NCI-H1436 treated with DMSO at 0.1 percent for 48 hours (cell line): ENCODE measurements around the gene RABGGTB.
"Not testable (repeated sequence)": the region's sequence is repeated elsewhere in the genome, so short reads cannot be mapped to it uniquely, and the experiment has no call there.

Experiments used
- DNase-seq: peaks from one replicate; lab custom pipeline; 2025; lab: John Stamatoyannopoulos, UW

RABGGTB gene

GRCh38 chr1:75795703-75796193, 9.7 kb downstream of the RABGGTB start:
- no peak for DNase-seq

- DNase-seq: no peak
These were observed 10.6 kb downstream of the RABGGTB start, which contains the start of gene MSH4 for GRCh38 chr1:75796376-75797272. Gene MSH4 (plus strand): TSS chr1:75796882. CDS start chr1:75796986, 104 bp downstream.

- DNase-seq: no peak
These were observed 11.2 kb downstream of the RABGGTB start for GRCh38 chr1:75797273-75797588.

- DNase-seq: no peak
These were observed 11.7 kb downstream of the RABGGTB start for GRCh38 chr1:75797606-75798216.

- not testable (repeated sequence) for DNase-seq
These were observed 15.4 kb downstream of the RABGGTB start for GRCh38 chr1:75801480-75801879.

- DNase-seq: no peak
These were observed 22.9 kb downstream of the RABGGTB start for GRCh38 chr1:75808921-75809320.

GRCh38 chr1:75810113-75810512, 24.1 kb downstream of the RABGGTB start:
- DNase-seq: not testable (repeated sequence)

- no peak for DNase-seq
These were observed 25.3 kb downstream of the RABGGTB start for GRCh38 chr1:75811211-75811981.

GRCh38 chr1:75812065-75812464, 26.0 kb downstream of the RABGGTB start:
- no peak for DNase-seq

GRCh38 chr1:75823596-75823995, 37.5 kb downstream of the RABGGTB start:
- DNase-seq: not testable (repeated sequence)

- DNase-seq: no peak
These were observed 50.6 kb downstream of the RABGGTB start for GRCh38 chr1:75836528-75837100.

GRCh38 chr1:75838079-75838478, 52.0 kb downstream of the RABGGTB start:
- DNase-seq: no peak

GRCh38 chr1:75841421-75841820, 55.4 kb downstream of the RABGGTB start:
- DNase-seq: no peak
